CD4-positive, alpha-beta memory T cell (primary cell): ENCODE results near the gene NEU4. TPM values are rescaled to one million over a fixed set of nuclear protein-coding genes. Genes with fewer than 3 reads are reported as not detected.

Source experiments
- CTCF ChIA-PET: fragments of 350-600 bp; sonication (Branson Sonifier 250); formaldehyde crosslinking; loops from one replicate; lab custom pipeline; 2021; ENCODE audit warnings: inconsistent platforms; ENCODE audit not compliant: partially characterized antibody; lab: Charles Lee
- POLR2A ChIA-PET: fragments of 350-600 bp; sonication (Branson Sonifier 250); formaldehyde crosslinking; loops from one replicate; lab custom pipeline; 2021; ENCODE audit not compliant: partially characterized antibody; lab: Charles Lee
- DNase-seq, 5 donors: peaks; one replicate each; pipeline versions ENCODE4 v3.0.0 to v3.0.0-alpha.2; 2020 to 2022; ENCODE audit warnings: mixed read lengths in 1 of 5
- H3K27ac ChIP-seq: one replicate; pipeline ENCODE4 v1.7.0; 2013; ENCODE audit warnings: low read depth, low read length
- H3K27me3 ChIP-seq: 2 replicates; pipeline ENCODE4 v1.7.0; 2013; ENCODE audit warnings: mild to moderate bottlenecking, low read length, moderate library complexity; ENCODE audit not compliant: insufficient read depth
- H3K36me3 ChIP-seq: 2 replicates; pipeline ENCODE4 v1.7.0; 2013; ENCODE audit warnings: mild to moderate bottlenecking, low read length, moderate library complexity; ENCODE audit not compliant: insufficient read depth
- H3K4me1 ChIP-seq: 2 replicates; pipeline ENCODE4 v1.7.0; 2013; ENCODE audit warnings: mild to moderate bottlenecking, low read length, moderate library complexity; ENCODE audit not compliant: insufficient read depth
- H3K4me3 ChIP-seq, 2 donors: one replicate each; pipeline ENCODE4 v1.7.0; 2013; ENCODE audit warnings: low read length in 2 of 2, mild to moderate bottlenecking in 1 of 2
- H3K9me3 ChIP-seq, 2 donors: one replicate each; pipeline ENCODE4 v1.7.0; 2013; ENCODE audit warnings: low read length in 2 of 2, control low read depth in 1 of 2; ENCODE audit not compliant: control insufficient read depth in 1 of 2
- H3K27ac Mint-ChIP-seq, 7 donors: one replicate each; pipeline ENCODE4 v1.8.0; 2020 to 2021; ENCODE audit warnings: mixed read lengths in 7 of 7, mild to moderate bottlenecking in 6 of 7, inconsistent platforms in 3 of 7, moderate library complexity in 3 of 7
- H3K27me3 Mint-ChIP-seq, 2 donors: one replicate each; pipeline ENCODE4 v1.8.0; 2020 to 2021; ENCODE audit warnings: mixed read lengths in 2 of 2
- H3K36me3 Mint-ChIP-seq, 2 donors: one replicate each; pipeline ENCODE4 v1.8.0; 2020 to 2021; ENCODE audit warnings: mixed read lengths in 2 of 2, inconsistent platforms in 1 of 2, mild to moderate bottlenecking in 1 of 2
- H3K4me1 Mint-ChIP-seq, 4 donors: one replicate each; pipeline ENCODE4 v1.8.0; 2020 to 2021; ENCODE audit warnings: mixed read lengths in 4 of 4, mild to moderate bottlenecking in 1 of 4
- H3K4me3 Mint-ChIP-seq, 8 donors: one replicate each; pipeline ENCODE4 v1.8.0; 2020 to 2021; ENCODE audit warnings: mixed read lengths in 8 of 8, mild to moderate bottlenecking in 7 of 8, moderate library complexity in 6 of 8, inconsistent platforms in 3 of 8
- H3K9me3 Mint-ChIP-seq, 8 donors: one replicate each; pipeline ENCODE4 v1.8.0; 2020 to 2021; ENCODE audit warnings: mixed read lengths in 8 of 8, mild to moderate bottlenecking in 5 of 8, inconsistent platforms in 3 of 8, moderate library complexity in 1 of 8
- intact Hi-C: fragments of 100-400 bp; cut with micrococcal nuclease; formaldehyde crosslinking; loops from one replicate; pipeline ENCODE4 v1.15.1; 2023
- polyA plus RNA-seq, 2 donors: library from polyadenylated mRNA; unstranded; fragments of 300-500 nt; fragmentation: Illumina TruSeq; gene quantifications; one replicate each; pipeline ENCODE4 v1.2.3, GENCODE V29; 2021
- total RNA-seq, 2 experiments: library from RNA; stranded (reverse); gene quantifications; one replicate each; pipeline ENCODE4 v1.2.3, GENCODE V29; 2021

Gene NEU4
- total and polyA plus RNA-seq, 4 experiments from 2014 or later = 0.14 to 1.3 TPM; not detected in 2

DNA sequence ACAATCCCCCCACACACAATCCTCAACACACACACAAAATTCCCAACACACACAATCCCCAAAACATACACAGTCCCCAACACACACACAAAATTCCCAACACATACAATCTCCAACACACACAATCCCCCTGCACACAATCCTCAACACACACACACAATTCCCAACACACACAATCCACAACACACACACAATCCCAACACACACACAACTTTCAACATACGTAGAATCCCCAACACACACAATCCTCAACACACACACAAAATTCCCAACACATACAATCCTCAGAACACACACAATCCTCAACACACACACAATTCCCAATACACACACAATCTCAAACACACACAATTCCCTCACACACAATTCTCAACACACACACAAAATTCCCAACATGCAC is 52.3 kb downstream of the NEU4 start:
- no peak for DNase-seq
- no peak overlapping the region for H3K27ac ChIP-seq
- intact Hi-C loops = no loop called here

DNA sequence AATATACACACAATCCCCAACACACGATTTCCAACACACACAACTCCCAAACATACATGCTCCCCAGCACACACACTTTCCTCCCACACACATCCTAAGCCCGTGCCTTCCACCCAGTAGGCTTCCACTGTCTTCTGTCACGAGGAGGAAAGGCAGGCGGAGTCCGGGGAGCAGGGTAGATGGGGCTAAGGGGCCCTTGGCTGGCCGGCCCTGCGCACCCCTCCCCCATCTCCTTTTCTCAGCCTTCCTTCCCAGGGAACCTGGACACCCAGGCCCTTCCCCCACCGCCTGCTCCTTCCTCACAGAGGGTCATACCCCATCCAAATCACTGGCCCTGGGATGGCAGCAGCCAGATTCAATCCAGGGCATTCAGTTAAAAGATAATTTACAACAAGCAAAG is 53.1 kb downstream of the NEU4 start:
- no peak for DNase-seq
- H3K9me3 ChIP-seq = no peaks in the 10 kb centered on the region
- peaks cover 43 to 80% (median 55%) of the 10 kb centered on the region in 4 donors for H3K4me1 Mint-ChIP-seq
- peaks cover 0 to 3% (median 0%) of the 10 kb centered on the region in 8 donors for H3K9me3 Mint-ChIP-seq
- H3K27ac Mint-ChIP-seq = peak overlapping the region in 5 of 7 donors; percentile 66 to 98 (median 81)
- POLR2A ChIA-PET = interaction anchor here (0.6 kb wide), 1 partner anchor 144 kb away, joined by 4 read pairs; no protein-coding TSS in a partner anchor
- H3K4me1 ChIP-seq = peaks cover 81% of the 10 kb centered on the region
- H3K27me3 ChIP-seq = no peaks in the 10 kb centered on the region
- no peaks in the 10 kb centered on the region for H3K36me3 ChIP-seq
- CTCF ChIA-PET = no interaction called here
- H3K36me3 Mint-ChIP-seq = peaks cover 0 to 1% of the 10 kb centered on the region in 2 donors
- H3K27me3 Mint-ChIP-seq = peaks cover 0 to 3% of the 10 kb centered on the region in 2 donors
- intact Hi-C loops = no loop called here
- H3K4me3 Mint-ChIP-seq = peak overlapping the region in 5 of 8 donors; percentile 27 to 67 (median 55)
- H3K27ac ChIP-seq = no peak overlapping the region
- no peak overlapping the region for H3K4me3 ChIP-seq

More for the DNA sequence above, 52.3 kb downstream of the NEU4 start:
- H3K9me3 ChIP-seq = no peaks in the 10 kb centered on the region
- CTCF ChIA-PET = no interaction called here
- POLR2A ChIA-PET = no interaction called here
- no peaks in the 10 kb centered on the region for H3K36me3 ChIP-seq
- no peak overlapping the region for H3K4me3 ChIP-seq
- Mint-ChIP-seq H3K9me3 (peaks cover 0 to 3% (median 0%) of the 10 kb centered on the region in 8 donors), H3K27me3 (peaks cover 0 to 3% of the 10 kb centered on the region in 2 donors), H3K4me1 (peaks cover 49 to 85% (median 62%) of the 10 kb centered on the region in 4 donors), H3K4me3 (peak overlapping the region in 7 of 8 donors; percentile 51 to 72 (median 64)), H3K27ac (peak overlapping the region in 6 of 7 donors; percentile 3 to 98 (median 80)), H3K36me3 (peaks cover 0 to 1% of the 10 kb centered on the region in 2 donors)
- peaks cover 81% of the 10 kb centered on the region for H3K4me1 ChIP-seq
- H3K27me3 ChIP-seq = no peaks in the 10 kb centered on the region

DNA sequence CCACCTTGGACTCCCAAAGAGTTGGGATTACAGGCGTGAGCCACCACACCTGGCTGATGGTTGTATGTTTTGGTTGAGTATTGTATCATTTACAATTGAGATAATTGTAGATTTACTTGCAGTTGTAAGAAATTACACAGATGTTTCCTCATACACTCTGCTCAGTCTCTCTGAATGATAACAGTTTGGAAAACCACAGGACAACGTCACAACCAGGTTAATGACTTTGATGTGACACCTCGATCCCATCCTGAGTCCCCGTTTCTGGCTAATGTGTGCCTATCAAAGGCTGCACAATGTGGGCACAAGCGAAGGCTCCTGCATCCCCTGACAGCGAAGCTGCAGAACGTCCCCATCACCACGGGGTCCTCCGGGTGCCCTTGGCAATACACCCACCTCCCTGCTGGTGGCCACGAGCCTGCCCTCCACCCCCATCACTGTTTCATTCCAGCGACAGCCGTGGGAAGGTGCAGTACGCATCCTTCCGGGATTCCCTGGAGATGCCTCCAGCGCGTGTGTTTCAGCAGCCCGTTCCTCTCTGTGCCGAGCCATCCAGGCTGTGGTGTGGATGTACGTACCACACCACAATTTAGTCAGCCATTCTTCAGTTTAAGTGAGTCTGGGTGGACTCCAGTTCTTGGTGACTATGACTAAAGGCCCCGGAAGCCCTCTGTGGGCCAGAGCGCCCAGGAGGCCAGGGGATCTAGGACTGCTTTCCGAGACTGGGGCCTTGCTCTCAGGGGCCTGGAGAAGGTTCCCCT is 54.0 kb downstream of the NEU4 start:
- Mint-ChIP-seq H3K27me3 (peaks cover 0 to 3% of the 10 kb centered on the region in 2 donors), H3K4me1 (peaks cover 47 to 86% (median 58%) of the 10 kb centered on the region in 4 donors), H3K27ac (peak overlapping the region; percentile 44 to 90 (median 85)), H3K4me3 (peak overlapping the region; percentile 36 to 79 (median 77)), H3K36me3 (no peaks in the 10 kb centered on the region), H3K9me3 (peaks cover 0 to 3% (median 0%) of the 10 kb centered on the region in 8 donors)
- Histone ChIP-seq H3K4me1 (peaks cover 82% of the 10 kb centered on the region), H3K27ac (peak overlapping the region; percentile 35), H3K36me3 (no peaks in the 10 kb centered on the region), H3K4me3 (peak overlapping the region in 1 of 2 donors; percentile 36), H3K9me3 (no peaks in the 10 kb centered on the region), H3K27me3 (no peaks in the 10 kb centered on the region)
- CTCF ChIA-PET = no interaction called here
- POLR2A ChIA-PET = interaction anchor here (0.6 kb wide), 1 partner anchor 145 kb away, joined by 4 read pairs; no protein-coding TSS in a partner anchor
- DNase-seq = peak in 1 of 5 donors; percentile 30
- intact Hi-C loops = no loop called here

DNA sequence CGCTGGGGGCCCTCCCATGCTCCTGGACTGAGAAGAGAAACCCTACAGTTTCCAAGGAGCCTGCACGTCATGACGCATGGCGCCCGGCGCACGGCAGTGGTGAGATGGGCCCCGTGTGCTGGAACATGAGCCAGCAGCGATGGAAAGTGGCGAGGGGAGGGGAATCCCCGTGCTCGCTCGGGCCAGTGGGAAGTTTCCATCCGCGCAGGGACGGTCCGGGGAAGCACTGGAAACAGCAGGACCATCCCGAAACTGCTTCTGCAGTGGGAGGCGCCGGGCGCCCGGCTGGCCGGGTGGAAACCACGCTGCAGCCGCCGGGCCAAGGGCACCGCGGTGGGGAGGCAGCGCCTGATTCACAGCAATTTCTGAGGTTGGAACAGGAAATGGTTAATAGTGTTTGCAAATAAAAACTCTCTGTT is 54.6 kb downstream of the NEU4 start:
- Mint-ChIP-seq H3K4me1 (peaks cover 51 to 86% (median 61%) of the 10 kb centered on the region in 4 donors), H3K27ac (peak overlapping the region; percentile 44 to 90 (median 85)), H3K4me3 (peak overlapping the region; percentile 36 to 79 (median 77)), H3K27me3 (peaks cover 0 to 5% of the 10 kb centered on the region in 2 donors), H3K9me3 (peaks cover 0 to 3% (median 0%) of the 10 kb centered on the region in 8 donors), H3K36me3 (no peaks in the 10 kb centered on the region)
- Histone ChIP-seq H3K9me3 (no peaks in the 10 kb centered on the region), H3K36me3 (no peaks in the 10 kb centered on the region), H3K4me3 (peak overlapping the region in 1 of 2 donors; percentile 36), H3K27me3 (no peaks in the 10 kb centered on the region), H3K4me1 (peaks cover 82% of the 10 kb centered on the region), H3K27ac (peak overlapping the region; percentile 35)
- peak; percentile 28 to 80 (median 39) for DNase-seq
- intact Hi-C loops = no loop called here
- ChIA-PET POLR2A (no interaction called here), CTCF (no interaction called here)

DNA sequence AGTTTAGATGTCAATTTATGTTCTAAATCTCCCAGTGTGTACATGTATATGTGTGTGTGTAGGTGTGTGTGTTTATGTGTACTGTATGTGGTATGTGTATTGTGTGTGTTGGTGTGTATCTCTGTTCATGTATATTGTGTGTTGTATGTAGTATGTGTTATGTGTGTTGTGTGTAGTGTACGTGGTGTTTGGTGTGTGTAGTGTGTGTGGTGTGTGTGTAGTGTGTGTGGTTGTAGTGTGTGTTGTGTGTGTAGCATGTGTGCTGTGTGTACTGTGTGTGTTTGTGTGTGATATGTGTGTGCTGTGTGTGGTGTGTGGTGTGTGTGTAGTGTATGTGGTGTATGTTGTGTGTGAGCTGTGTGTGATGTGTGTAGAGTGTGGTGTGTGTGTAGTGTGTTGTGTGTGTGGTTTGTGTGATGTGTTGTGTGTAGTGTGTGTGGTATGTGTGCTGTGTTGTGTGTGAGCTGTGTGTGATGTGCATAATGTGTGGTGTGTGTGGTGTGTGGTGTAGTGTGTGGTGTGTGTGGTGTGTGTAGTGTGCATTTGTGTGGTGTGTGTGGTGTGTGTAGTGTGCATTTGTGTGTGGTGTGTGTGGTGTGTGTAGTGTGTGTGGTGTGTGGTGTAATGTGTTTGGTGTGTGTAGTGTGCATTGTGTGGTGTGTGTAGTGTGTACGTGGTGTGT is 55.3 kb downstream of the NEU4 start:
- Mint-ChIP-seq H3K36me3 (no peaks in the 10 kb centered on the region), H3K27ac (peak overlapping the region; percentile 8 to 91 (median 66)), H3K27me3 (peaks cover 0 to 5% of the 10 kb centered on the region in 2 donors), H3K9me3 (peaks cover 0 to 3% (median 0%) of the 10 kb centered on the region in 8 donors), H3K4me3 (peak overlapping the region; percentile 0 to 79 (median 35)), H3K4me1 (peaks cover 57 to 90% (median 68%) of the 10 kb centered on the region in 4 donors)
- ChIA-PET POLR2A (interaction anchor here (0.6 kb wide), 1 partner anchor 11 kb away, joined by 3 read pairs; no protein-coding TSS in a partner anchor), CTCF (no interaction called here)
- Histone ChIP-seq H3K27ac (no peak overlapping the region), H3K4me1 (peaks cover 84% of the 10 kb centered on the region), H3K9me3 (no peaks in the 10 kb centered on the region), H3K36me3 (no peaks in the 10 kb centered on the region), H3K4me3 (peak overlapping the region in 1 of 2 donors; percentile 36), H3K27me3 (no peaks in the 10 kb centered on the region)
- intact Hi-C loops = no loop called here
- DNase-seq = no peak

DNA sequence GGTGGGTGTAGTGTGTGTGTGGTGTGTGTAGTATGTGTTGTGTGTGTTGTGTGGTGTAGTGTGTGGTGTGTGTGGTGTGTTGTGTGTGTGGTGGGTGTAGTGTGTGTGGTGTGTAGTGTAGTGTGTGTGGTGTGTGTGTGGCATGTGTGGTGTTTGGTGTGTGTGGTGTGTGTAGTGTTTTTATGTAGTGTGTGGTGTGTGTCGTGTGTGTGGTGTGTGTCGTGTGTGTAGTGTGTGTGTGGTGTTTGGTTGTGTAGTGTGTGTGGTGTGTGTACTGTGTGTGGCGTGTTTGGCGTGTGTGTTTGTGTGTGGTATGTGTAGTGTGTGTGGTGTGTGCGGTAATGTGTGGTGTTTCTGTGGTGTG is 55.8 kb downstream of the NEU4 start:
- Mint-ChIP-seq H3K9me3 (peaks cover 0 to 3% (median 0%) of the 10 kb centered on the region in 8 donors), H3K27me3 (peaks cover 0 to 5% of the 10 kb centered on the region in 2 donors), H3K4me3 (peak overlapping the region in 2 of 8 donors; percentile 66 to 80), H3K4me1 (peaks cover 54 to 87% (median 65%) of the 10 kb centered on the region in 4 donors), H3K27ac (peak overlapping the region in 4 of 7 donors; percentile 66 to 92 (median 78)), H3K36me3 (no peaks in the 10 kb centered on the region)
- no peak for DNase-seq
- H3K4me3 ChIP-seq = no peak overlapping the region
- H3K36me3 ChIP-seq = no peaks in the 10 kb centered on the region
- ChIA-PET CTCF (no interaction called here), POLR2A (interaction anchor here (0.6 kb wide), 1 partner anchor 10 kb away, joined by 3 read pairs; no protein-coding TSS in a partner anchor)
- peaks cover 83% of the 10 kb centered on the region for H3K4me1 ChIP-seq
- intact Hi-C loops = no loop called here
- no peaks in the 10 kb centered on the region for H3K27me3 ChIP-seq
- no peaks in the 10 kb centered on the region for H3K9me3 ChIP-seq
- no peak overlapping the region for H3K27ac ChIP-seq
